H9 (cell line): ENCODE measurements around the gene STRIP1. TPM values are rescaled to one million over a fixed set of nuclear protein-coding genes. Genes with fewer than 3 reads are reported as not detected.

Experiments used
- DNase-seq: peaks from one replicate; pipeline ENCODE4 v3.0.0-alpha.2; 2017
- H2AFZ ChIP-seq: one replicate; pipeline ENCODE4 v1.6.1; 2013; ENCODE audit warnings: mild to moderate bottlenecking, low read length, control low read depth, moderate library complexity
- H2AK5ac ChIP-seq: 2 replicates; pipeline ENCODE4 v1.6.1; 2013; ENCODE audit warnings: low read length, control low read depth, mixed read lengths; ENCODE audit not compliant: insufficient read length
- H2BK120ac ChIP-seq: one replicate; pipeline ENCODE4 v1.6.1; 2013; ENCODE audit warnings: low read depth, mild to moderate bottlenecking, low read length, control low read depth, inconsistent platforms; ENCODE audit not compliant: poor library complexity, severe bottlenecking
- H2BK12ac ChIP-seq: 2 replicates; pipeline ENCODE4 v1.6.1; 2013; ENCODE audit warnings: low read length, control low read depth, mixed read lengths, low read depth; ENCODE audit not compliant: insufficient read length
- H2BK15ac ChIP-seq: 2 replicates; pipeline ENCODE4 v1.6.1; 2013; ENCODE audit warnings: low read depth, low read length, control low read depth
- H2BK20ac ChIP-seq: one replicate; pipeline ENCODE4 v1.6.1; 2013; ENCODE audit warnings: low read depth, mild to moderate bottlenecking, low read length, control low read depth, inconsistent platforms; ENCODE audit not compliant: poor library complexity, severe bottlenecking
- H2BK5ac ChIP-seq: 2 replicates; pipeline ENCODE4 v1.6.1; 2013; ENCODE audit warnings: low read length, control low read depth, mixed read lengths; ENCODE audit not compliant: insufficient read length
- H3K14ac ChIP-seq: 2 replicates; pipeline ENCODE4 v1.6.1; 2013; ENCODE audit warnings: low read length, control low read depth; ENCODE audit not compliant: insufficient read depth
- H3K18ac ChIP-seq: 2 replicates; pipeline ENCODE4 v1.6.1; 2013; ENCODE audit warnings: low read depth, mild to moderate bottlenecking, mixed read lengths, low read length, control low read depth; ENCODE audit not compliant: insufficient read length
- H3K23ac ChIP-seq: 2 replicates; pipeline ENCODE4 v1.6.1; 2013; ENCODE audit warnings: low read length, control low read depth, mixed read lengths, low read depth; ENCODE audit not compliant: insufficient read length
- H3K23me2 ChIP-seq: 2 replicates; pipeline ENCODE4 v1.6.1; 2013; ENCODE audit warnings: low read depth, mild to moderate bottlenecking, mixed read lengths, low read length, control low read depth; ENCODE audit not compliant: insufficient read length, poor library complexity, severe bottlenecking
- H3K27ac ChIP-seq: 2 replicates; pipeline ENCODE4 v1.5.1; 2013; ENCODE audit warnings: low read length, control low read depth, mixed read lengths, low read depth; ENCODE audit not compliant: insufficient read length
- H3K27me3 ChIP-seq: 2 replicates; pipeline ENCODE4 v1.6.1; 2013; ENCODE audit warnings: low read length, control low read depth, inconsistent platforms; ENCODE audit not compliant: insufficient read depth
- H3K4ac ChIP-seq: 2 replicates; pipeline ENCODE4 v1.6.1; 2013; ENCODE audit warnings: low read depth, mild to moderate bottlenecking, control low read depth, inconsistent platforms, low read length, moderate library complexity
- H3K4me1 ChIP-seq: 2 replicates; pipeline ENCODE4 v1.6.1; 2013; ENCODE audit warnings: low read length, control low read depth, inconsistent platforms; ENCODE audit not compliant: insufficient read depth
- H3K4me2 ChIP-seq: 2 replicates; pipeline ENCODE4 v1.6.1; 2013; ENCODE audit warnings: low read length, control low read depth, mixed read lengths; ENCODE audit not compliant: insufficient read length, insufficient read depth
- H3K56ac ChIP-seq: 2 replicates; pipeline ENCODE4 v1.6.1; 2013; ENCODE audit warnings: low read depth, mild to moderate bottlenecking, mixed read lengths, low read length, control low read depth; ENCODE audit not compliant: insufficient read length
- H3K79me1 ChIP-seq: 2 replicates; pipeline ENCODE4 v1.6.1; 2013; ENCODE audit warnings: low read depth, mild to moderate bottlenecking, moderate library complexity, low read length, control low read depth, inconsistent platforms; ENCODE audit not compliant: insufficient read depth, poor library complexity, severe bottlenecking
- H3K79me2 ChIP-seq: 2 replicates; pipeline ENCODE4 v1.6.1; 2013; ENCODE audit warnings: low read length, control low read depth, inconsistent platforms; ENCODE audit not compliant: insufficient read depth
- H3K9ac ChIP-seq: 2 replicates; pipeline ENCODE4 v1.6.1; 2013; ENCODE audit warnings: low read length, control low read depth, mixed read lengths; ENCODE audit not compliant: insufficient read length; ENCODE audit errors: extremely low read depth
- H3K9me3 ChIP-seq: one replicate; pipeline ENCODE4 v1.6.1; 2013; ENCODE audit warnings: low read depth, low read length, inconsistent platforms; ENCODE audit not compliant: control insufficient read depth
- H3T11ph ChIP-seq: one replicate; pipeline ENCODE4 v1.6.1; 2013; ENCODE audit warnings: mild to moderate bottlenecking, low read length, control low read depth, inconsistent platforms
- H4K20me1 ChIP-seq: one replicate; pipeline ENCODE4 v1.6.1; 2013; ENCODE audit not compliant: control insufficient read depth, insufficient read length, insufficient read depth
- H4K5ac ChIP-seq: 2 replicates; pipeline ENCODE4 v1.6.1; 2013; ENCODE audit warnings: low read depth, mild to moderate bottlenecking, mixed read lengths, low read length, control low read depth; ENCODE audit not compliant: insufficient read length
- H4K8ac ChIP-seq: replicated peaks from 2 replicates; pipeline ENCODE4 v1.6.1; 2013; ENCODE audit warnings: low read length, control low read depth, mixed read lengths, low read depth; ENCODE audit not compliant: insufficient read length
- H4K91ac ChIP-seq: 2 replicates; pipeline ENCODE4 v1.6.1; 2013; ENCODE audit warnings: low read depth, mild to moderate bottlenecking, moderate library complexity, mixed read lengths, low read length, control low read depth; ENCODE audit not compliant: insufficient read length
- H3K27ac Mint-ChIP-seq, 3 experiments: 2 replicates in 2 of 3; 3 replicates in 1 of 3; pipeline ENCODE4 v1.8.0; 2020 to 2021; ENCODE audit warnings: mixed read lengths in 3 of 3, mild to moderate bottlenecking in 1 of 3, moderate library complexity in 1 of 3
- H3K27me3 Mint-ChIP-seq: 2 replicates; pipeline ENCODE4 v1.8.0; 2021; ENCODE audit warnings: low read depth, mild to moderate bottlenecking, moderate library complexity, mixed read lengths
- H3K36me3 Mint-ChIP-seq, 3 experiments: 2 replicates in 2 of 3; 3 replicates in 1 of 3; pipeline ENCODE4 v1.8.0; 2020 to 2021; ENCODE audit warnings: low read depth in 3 of 3, mixed read lengths in 3 of 3; ENCODE audit not compliant: insufficient read depth in 1 of 3
- H3K4me1 Mint-ChIP-seq, 2 experiments: 2 replicates each; pipeline ENCODE4 v1.8.0; 2020; ENCODE audit warnings: mixed read lengths in 2 of 2
- H3K4me3 Mint-ChIP-seq, 2 experiments: 2 replicates in 1 of 2; 3 replicates in 1 of 2; pipeline ENCODE4 v1.8.0; 2020 to 2021; ENCODE audit warnings: mild to moderate bottlenecking in 2 of 2, mixed read lengths in 2 of 2, moderate library complexity in 1 of 2
- H3K9me3 Mint-ChIP-seq, 2 experiments: 2 replicates in 1 of 2; 3 replicates in 1 of 2; pipeline ENCODE4 v1.8.0; 2020; ENCODE audit warnings: mild to moderate bottlenecking in 2 of 2, mixed read lengths in 2 of 2, moderate library complexity in 1 of 2
- CTCF ChIP-seq: fragments of 200-600 bp; sonication (generic); conservative IDR thresholded peaks from 3 replicates; pipeline ENCODE4 v1.8.0; 2021; ENCODE audit warnings: antibody characterized with exemption, mild to moderate bottlenecking
- WGBS: extraction: QIAGEN DNeasy Blood & Tissue Kit; methylation state at CpG from one replicate; pipeline ENCODE4 v1.1.7; 2013; ENCODE audit warnings: missing lambda C conversion rate, low lambda C conversion rate, mixed read lengths; ENCODE audit not compliant: insufficient read length; ENCODE audit errors: extremely low coverage; 5-methylcytosine and 5-hydroxymethylcytosine counted together
- total RNA-seq: library from RNA; stranded (reverse); gene quantifications from 2 replicates; pipeline ENCODE4 v1.2.1, GENCODE V29; 2021

The STRIP1 gene
- total RNA-seq, 1 experiment from 2014 or later, result 43.6 TPM

- Histone ChIP-seq H2BK5ac (no peak overlapping the region), H2BK12ac (no peak overlapping the region), H3K18ac (no peak overlapping the region), H3K79me1 (no peaks in the 10 kb centered on the region), H3T11ph (no peak overlapping the region), H3K27ac (no peak overlapping the region), H2AFZ (no peak overlapping the region), H4K8ac (no peak overlapping the region), H3K4me2 (no peak overlapping the region), H3K4me1 (no peaks in the 10 kb centered on the region), H3K23me2 (no peaks in the 10 kb centered on the region), H2BK120ac (no peak overlapping the region), H4K5ac (no peak overlapping the region), H3K9me3 (no peaks in the 10 kb centered on the region), H2BK15ac (no peak overlapping the region), H2BK20ac (no peak overlapping the region), H3K23ac (no peak overlapping the region), H3K14ac (no peak overlapping the region), H3K27me3 (no peaks in the 10 kb centered on the region), H4K91ac (no peak overlapping the region), H3K4ac (no peak overlapping the region), H3K79me2 (no peaks in the 10 kb centered on the region), H3K56ac (no peak overlapping the region), H2AK5ac (no peak overlapping the region), H3K9ac (no peak overlapping the region), H4K20me1 (no peaks in the 10 kb centered on the region)
- WGBS, result no CpG with 5 or more reads among the region's 9 CpGs
- Mint-ChIP-seq H3K36me3 (no peaks in the 10 kb centered on the region; a peak in 1 of 7 replicates), H3K4me1 (peaks cover 0 to 5% of the 10 kb centered on the region in 2 experiments; a peak in 1 of 4 replicates), H3K9me3 (peaks cover 0 to 2% of the 10 kb centered on the region in 2 experiments; a peak in 1 of 5 replicates), H3K27me3 (peaks cover 26% of the 10 kb centered on the region), H3K27ac (peak overlapping the region in 1 of 3 experiments; percentile 28; a peak in 1 of 7 replicates), H3K4me3 (no peak overlapping the region)
- TF ChIP-seq CTCF, result no peak
- DNase-seq, result no peak
Observed at GRCh38 chr1:110098222-110099026, 64.0 kb downstream of the STRIP1 start.
